ENCODE measurements around the gene ZNF331. TPM values are rescaled to one million over a fixed set of nuclear protein-coding genes. Genes with fewer than 3 reads are reported as not detected.
A peak's percentile ranks its signal among the peaks of the same experiment; 100 is the strongest.

Gene ZNF331
- total and polyA plus RNA-seq, 9 donors: 23.7 to 365 (median 108) TPM

DNA sequence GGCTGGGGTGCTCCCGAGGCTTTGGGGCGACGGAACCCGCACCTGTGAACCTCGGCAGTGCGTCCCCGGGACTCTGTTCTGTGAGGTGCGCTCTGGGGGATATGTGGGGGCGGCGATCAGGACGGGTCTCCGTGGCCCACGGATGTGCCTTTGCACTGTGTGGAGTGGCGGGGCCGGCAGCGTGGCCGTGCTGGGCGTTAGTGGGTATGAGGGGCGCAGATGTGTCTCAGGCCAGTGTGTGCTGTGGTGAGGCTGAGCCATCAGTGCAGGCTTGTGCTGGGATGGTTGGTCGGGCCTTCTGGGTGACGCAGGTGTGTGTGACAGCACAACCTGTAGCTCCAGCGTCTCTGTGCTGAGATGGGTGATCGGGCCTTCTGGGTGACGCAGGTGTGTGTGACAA lies 16.9 kb downstream of the ZNF331 start:
- Histone ChIP-seq H3K36me3 (no peaks in the 10 kb centered on the region), H3K9me3 (no peaks in the 10 kb centered on the region), H3K4me1 (ENCODE audit: insufficient read depth) (no peaks in the 10 kb centered on the region), H3K27me3 (no peaks in the 10 kb centered on the region), H3K4me3 (peak overlapping the region; percentile 59), H3K27ac (peak overlapping the region; percentile 79 to 80)
- intact Hi-C loops (cut with DNase I): no loop called here
- WGBS, 3 donors: 43 to 58% (median 58%) methylated on average over 23 to 24 of the region's 24 CpGs
- TF ChIP-seq POLR2A (IDR thresholded peaks at IDR 0.05): peak; percentile 24
- TF ChIP-seq, protein P1, sequence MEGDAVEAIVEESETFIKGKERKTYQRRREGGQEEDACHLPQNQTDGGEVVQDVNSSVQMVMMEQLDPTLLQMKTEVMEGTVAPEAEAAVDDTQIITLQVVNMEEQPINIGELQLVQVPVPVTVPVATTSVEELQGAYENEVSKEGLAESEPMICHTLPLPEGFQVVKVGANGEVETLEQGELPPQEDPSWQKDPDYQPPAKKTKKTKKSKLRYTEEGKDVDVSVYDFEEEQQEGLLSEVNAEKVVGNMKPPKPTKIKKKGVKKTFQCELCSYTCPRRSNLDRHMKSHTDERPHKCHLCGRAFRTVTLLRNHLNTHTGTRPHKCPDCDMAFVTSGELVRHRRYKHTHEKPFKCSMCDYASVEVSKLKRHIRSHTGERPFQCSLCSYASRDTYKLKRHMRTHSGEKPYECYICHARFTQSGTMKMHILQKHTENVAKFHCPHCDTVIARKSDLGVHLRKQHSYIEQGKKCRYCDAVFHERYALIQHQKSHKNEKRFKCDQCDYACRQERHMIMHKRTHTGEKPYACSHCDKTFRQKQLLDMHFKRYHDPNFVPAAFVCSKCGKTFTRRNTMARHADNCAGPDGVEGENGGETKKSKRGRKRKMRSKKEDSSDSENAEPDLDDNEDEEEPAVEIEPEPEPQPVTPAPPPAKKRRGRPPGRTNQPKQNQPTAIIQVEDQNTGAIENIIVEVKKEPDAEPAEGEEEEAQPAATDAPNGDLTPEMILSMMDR (IDR thresholded peaks at IDR 0.05): no peak
- TF ChIP-seq EP300 (IDR thresholded peaks at IDR 0.05): no peak
- peak in 1 of 5 donors; percentile 18 for DNase-seq

DNA sequence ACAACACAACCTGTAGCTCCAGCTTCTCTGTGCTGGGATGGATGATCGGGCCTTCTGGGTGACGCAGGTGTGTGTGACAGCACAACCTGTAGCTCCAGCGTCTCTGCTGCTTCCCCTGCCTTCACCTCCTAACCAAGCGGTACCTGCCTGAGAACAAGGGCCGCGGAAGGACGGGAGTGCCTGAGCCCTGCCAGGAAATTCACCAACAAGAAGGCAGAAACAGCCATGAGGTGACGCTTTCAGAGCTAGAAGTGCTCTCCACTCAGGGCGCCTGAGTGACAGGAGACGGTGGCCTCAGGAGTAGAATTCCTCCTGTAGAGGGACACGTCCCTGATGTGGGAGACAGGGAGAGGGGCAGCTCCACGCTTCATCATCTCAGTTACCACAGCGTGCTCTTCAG lies 17.4 kb downstream of the ZNF331 start:
- no peaks in the 10 kb centered on the region for H3K27me3 ChIP-seq
- TF ChIP-seq POLR2A (IDR thresholded peaks at IDR 0.05) (no peak), EP300 (IDR thresholded peaks at IDR 0.05) (no peak)
- TF ChIP-seq, protein P1 (IDR thresholded peaks at IDR 0.05): no peak
- no peak for DNase-seq
- H3K4me3 ChIP-seq: peak overlapping the region; percentile 59
- no peaks in the 10 kb centered on the region for H3K4me1 ChIP-seq (ENCODE audit: insufficient read depth)
- peak overlapping the region; percentile 79 to 80 for H3K27ac ChIP-seq
- H3K9me3 ChIP-seq: no peaks in the 10 kb centered on the region
- intact Hi-C loops (cut with DNase I): no loop called here
- no peaks in the 10 kb centered on the region for H3K36me3 ChIP-seq
- 82 to 90% (median 83%) methylated on average over 13 of the region's 13 CpGs for WGBS, 3 donors

DNA sequence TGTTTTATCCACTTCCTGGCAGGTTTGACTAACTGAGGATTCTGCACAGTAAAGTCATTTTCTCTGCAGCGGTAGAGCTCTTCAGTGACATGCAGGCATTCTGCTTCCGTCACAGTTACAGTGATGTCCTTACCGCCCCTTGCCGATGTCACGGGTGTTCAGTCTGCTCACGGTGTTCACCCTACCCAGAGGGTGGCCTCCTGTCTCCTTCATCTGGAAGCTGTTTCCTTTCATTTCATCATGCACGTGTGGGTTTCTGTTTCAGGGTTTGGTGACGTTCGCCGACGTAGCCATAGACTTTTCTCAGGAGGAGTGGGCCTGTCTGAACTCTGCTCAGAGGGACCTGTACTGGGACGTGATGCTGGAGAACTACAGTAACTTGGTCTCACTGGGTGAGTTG lies 33.4 kb downstream of the ZNF331 start:
- no peaks in the 10 kb centered on the region for H3K36me3 ChIP-seq
- H3K27me3 ChIP-seq: no peaks in the 10 kb centered on the region
- no peak overlapping the region for H3K27ac ChIP-seq
- 90 to 94% (median 91%) methylated on average over 12 of the region's 12 CpGs for WGBS, 3 donors
- TF ChIP-seq, protein P1 (IDR thresholded peaks at IDR 0.05): no peak
- H3K9me3 ChIP-seq: no peaks in the 10 kb centered on the region
- H3K4me1 ChIP-seq (ENCODE audit: insufficient read depth): no peaks in the 10 kb centered on the region
- intact Hi-C loops (cut with DNase I): no loop called here
- DNase-seq: no peak
- no peak overlapping the region for H3K4me3 ChIP-seq

DNA sequence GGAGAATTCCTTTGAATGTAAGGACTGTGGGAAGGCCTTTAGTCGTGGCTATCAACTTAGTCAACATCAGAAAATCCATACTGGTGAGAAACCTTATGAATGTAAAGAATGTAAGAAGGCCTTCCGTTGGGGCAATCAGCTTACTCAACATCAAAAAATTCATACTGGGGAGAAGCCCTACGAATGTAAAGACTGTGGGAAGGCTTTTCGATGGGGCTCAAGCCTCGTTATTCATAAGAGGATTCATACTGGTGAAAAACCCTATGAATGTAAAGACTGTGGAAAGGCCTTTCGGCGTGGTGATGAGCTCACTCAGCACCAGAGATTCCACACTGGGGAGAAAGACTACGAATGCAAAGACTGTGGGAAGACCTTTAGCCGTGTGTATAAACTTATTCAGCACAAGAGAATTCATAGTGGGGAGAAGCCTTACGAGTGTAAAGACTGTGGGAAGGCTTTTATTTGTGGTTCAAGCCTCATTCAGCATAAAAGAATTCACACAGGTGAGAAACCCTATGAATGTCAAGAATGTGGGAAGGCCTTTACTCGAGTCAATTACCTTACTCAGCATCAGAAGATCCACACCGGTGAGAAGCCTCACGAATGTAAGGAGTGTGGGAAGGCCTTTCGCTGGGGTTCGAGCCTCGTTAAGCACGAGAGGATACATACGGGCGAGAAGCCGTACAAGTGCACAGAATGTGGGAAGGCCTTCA lies 39.2 kb downstream of the ZNF331 start:
- Histone ChIP-seq H3K27ac (no peak overlapping the region), H3K4me1 (ENCODE audit: insufficient read depth) (no peaks in the 10 kb centered on the region), H3K4me3 (no peak overlapping the region), H3K36me3 (no peaks in the 10 kb centered on the region), H3K27me3 (no peaks in the 10 kb centered on the region), H3K9me3 (peaks cover 0 to 7% of the 10 kb centered on the region in 2 donors)
- 93 to 98% (median 97%) methylated on average over 20 of the region's 20 CpGs for WGBS, 3 donors
- DNase-seq: no peak
- no peak for TF ChIP-seq EP300 (IDR thresholded peaks at IDR 0.05)
- TF ChIP-seq, protein P1 (IDR thresholded peaks at IDR 0.05): no peak
- no peak for TF ChIP-seq POLR2A (IDR thresholded peaks at IDR 0.05)
- intact Hi-C loops (cut with DNase I): no loop called here
